Limb (tissue), 2 donors: ENCODE results near the gene NDUFS1.

Experiments
- DNase-seq, 2 donors: peaks; one replicate each; pipeline ENCODE4 v3.0.0-alpha.2; 2016; ENCODE audit errors: extremely low spot score in 2 of 2

Gene NDUFS1

GRCh38 chr2:206068207-206068606 lies 91.0 kb downstream of the NDUFS1 start:
- no peak for DNase-seq
